ENCODE data around the gene SLC36A1.

Gene SLC36A1

GRCh38 chr5:151480384-151481293 is 33.2 kb downstream of the SLC36A1 start:
- no peak overlapping the region for H3K4me3 ChIP-seq (ENCODE audit: low read depth in 1 of 2, low read length in 2 of 2)
- peaks cover 48 to 74% of the 10 kb centered on the region in 2 donors for H3K36me3 ChIP-seq (ENCODE audit: control insufficient read depth in 1 of 2, insufficient read depth in 2 of 2, low read length in 2 of 2)
- no peak overlapping the region for H3K9ac ChIP-seq (ENCODE audit: low read depth in 1 of 2, low read length in 2 of 2)
- H3K27me3 ChIP-seq (ENCODE audit: control insufficient read depth in 1 of 2, insufficient read depth in 2 of 2, low read length in 2 of 2): no peaks in the 10 kb centered on the region
- no peak overlapping the region for H3K27ac ChIP-seq (ENCODE audit: low read depth, low read length)
- no peaks in the 10 kb centered on the region for H3K9me3 ChIP-seq (ENCODE audit: control insufficient read depth in 1 of 2, low read length in 2 of 2)
- H3K4me1 ChIP-seq (ENCODE audit: control insufficient read depth in 1 of 2, insufficient read depth in 2 of 2, low read length in 2 of 2): no peaks in the 10 kb centered on the region

DNA sequence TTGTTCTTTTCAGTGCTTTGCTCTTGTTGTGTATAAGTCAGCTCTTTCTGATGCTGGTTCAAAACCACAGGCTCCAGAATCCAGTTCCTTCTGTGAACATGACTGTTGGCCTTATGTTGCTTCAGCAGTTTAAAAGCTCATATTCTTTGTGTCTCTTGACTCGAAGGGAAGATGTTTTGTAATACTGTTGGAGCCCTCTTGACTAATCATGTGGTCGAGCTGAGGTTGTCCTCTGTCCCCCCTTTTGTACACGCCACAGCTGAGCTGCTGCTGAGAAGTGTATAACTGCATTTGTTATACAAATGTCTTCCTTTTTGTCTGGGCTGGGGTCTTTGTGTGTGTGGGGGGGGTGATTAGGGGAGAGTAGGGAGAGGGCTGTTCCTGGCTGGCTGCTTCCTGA is 35.8 kb downstream of the SLC36A1 start:
- Histone ChIP-seq H3K4me3 (ENCODE audit: low read depth in 1 of 2, low read length in 2 of 2) (no peak overlapping the region), H3K27ac (ENCODE audit: low read depth, low read length) (no peak overlapping the region), H3K4me1 (ENCODE audit: control insufficient read depth in 1 of 2, insufficient read depth in 2 of 2, low read length in 2 of 2) (no peaks in the 10 kb centered on the region), H3K27me3 (ENCODE audit: control insufficient read depth in 1 of 2, insufficient read depth in 2 of 2, low read length in 2 of 2) (no peaks in the 10 kb centered on the region), H3K9me3 (ENCODE audit: control insufficient read depth in 1 of 2, low read length in 2 of 2) (no peaks in the 10 kb centered on the region), H3K9ac (ENCODE audit: low read depth in 1 of 2, low read length in 2 of 2) (no peak overlapping the region), H3K36me3 (ENCODE audit: control insufficient read depth in 1 of 2, insufficient read depth in 2 of 2, low read length in 2 of 2) (peaks cover 49 to 74% of the 10 kb centered on the region in 2 donors)

GRCh38 chr5:151483647-151484046 is 36.2 kb downstream of the SLC36A1 start:
- Histone ChIP-seq H3K27me3 (ENCODE audit: control insufficient read depth in 1 of 2, insufficient read depth in 2 of 2, low read length in 2 of 2) (no peaks in the 10 kb centered on the region), H3K4me3 (ENCODE audit: low read depth in 1 of 2, low read length in 2 of 2) (no peak overlapping the region), H3K9me3 (ENCODE audit: control insufficient read depth in 1 of 2, low read length in 2 of 2) (no peaks in the 10 kb centered on the region), H3K9ac (ENCODE audit: low read depth in 1 of 2, low read length in 2 of 2) (no peak overlapping the region), H3K27ac (ENCODE audit: low read depth, low read length) (no peak overlapping the region), H3K36me3 (ENCODE audit: control insufficient read depth in 1 of 2, insufficient read depth in 2 of 2, low read length in 2 of 2) (peaks cover 47 to 74% of the 10 kb centered on the region in 2 donors), H3K4me1 (ENCODE audit: control insufficient read depth in 1 of 2, insufficient read depth in 2 of 2, low read length in 2 of 2) (no peaks in the 10 kb centered on the region)

- Histone ChIP-seq H3K4me1 (ENCODE audit: control insufficient read depth in 1 of 2, insufficient read depth in 2 of 2, low read length in 2 of 2) (no peaks in the 10 kb centered on the region), H3K9me3 (ENCODE audit: control insufficient read depth in 1 of 2, low read length in 2 of 2) (no peaks in the 10 kb centered on the region), H3K36me3 (ENCODE audit: control insufficient read depth in 1 of 2, insufficient read depth in 2 of 2, low read length in 2 of 2) (peaks cover 48 to 86% of the 10 kb centered on the region in 2 donors), H3K4me3 (ENCODE audit: low read depth in 1 of 2, low read length in 2 of 2) (no peak overlapping the region), H3K27me3 (ENCODE audit: control insufficient read depth in 1 of 2, insufficient read depth in 2 of 2, low read length in 2 of 2) (no peaks in the 10 kb centered on the region), H3K9ac (ENCODE audit: low read depth in 1 of 2, low read length in 2 of 2) (no peak overlapping the region), H3K27ac (ENCODE audit: low read depth, low read length) (no peak overlapping the region)
Measured at GRCh38 chr5:151487544-151487943, 40.1 kb downstream of the SLC36A1 start.

- Histone ChIP-seq H3K9ac (ENCODE audit: low read depth in 1 of 2, low read length in 2 of 2) (no peak overlapping the region), H3K36me3 (ENCODE audit: control insufficient read depth in 1 of 2, insufficient read depth in 2 of 2, low read length in 2 of 2) (peaks cover 36 to 63% of the 10 kb centered on the region in 2 donors), H3K27ac (ENCODE audit: low read depth, low read length) (no peak overlapping the region), H3K9me3 (ENCODE audit: control insufficient read depth in 1 of 2, low read length in 2 of 2) (no peaks in the 10 kb centered on the region), H3K4me3 (ENCODE audit: low read depth in 1 of 2, low read length in 2 of 2) (no peak overlapping the region), H3K4me1 (ENCODE audit: control insufficient read depth in 1 of 2, insufficient read depth in 2 of 2, low read length in 2 of 2) (no peaks in the 10 kb centered on the region), H3K27me3 (ENCODE audit: control insufficient read depth in 1 of 2, insufficient read depth in 2 of 2, low read length in 2 of 2) (no peaks in the 10 kb centered on the region)
Measured at GRCh38 chr5:151490627-151491026, 43.2 kb downstream of the SLC36A1 start.

DNA sequence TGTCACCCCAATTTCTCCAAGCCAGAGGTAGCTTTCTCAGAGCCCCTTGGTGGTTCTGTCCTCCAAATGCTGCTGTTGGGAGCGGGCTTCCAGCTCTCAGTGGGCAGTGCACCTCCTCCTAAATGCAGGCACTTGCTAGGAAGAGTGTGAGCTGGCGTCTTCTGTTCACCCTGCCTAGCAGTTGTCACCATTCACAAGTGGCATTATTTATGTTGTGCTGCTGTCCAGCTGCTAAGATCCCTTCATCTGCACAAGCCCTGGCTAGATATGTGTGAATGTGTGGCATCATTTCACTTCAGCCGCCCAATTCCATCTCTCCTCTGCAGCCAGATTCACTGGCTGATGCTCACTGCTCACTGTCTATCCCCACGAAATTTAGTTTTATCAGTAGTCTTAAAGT is 43.7 kb downstream of the SLC36A1 start:
- Histone ChIP-seq H3K27me3 (ENCODE audit: control insufficient read depth in 1 of 2, insufficient read depth in 2 of 2, low read length in 2 of 2) (no peaks in the 10 kb centered on the region), H3K36me3 (ENCODE audit: control insufficient read depth in 1 of 2, insufficient read depth in 2 of 2, low read length in 2 of 2) (peaks cover 35 to 58% of the 10 kb centered on the region in 2 donors), H3K9me3 (ENCODE audit: control insufficient read depth in 1 of 2, low read length in 2 of 2) (no peaks in the 10 kb centered on the region), H3K4me1 (ENCODE audit: control insufficient read depth in 1 of 2, insufficient read depth in 2 of 2, low read length in 2 of 2) (no peaks in the 10 kb centered on the region), H3K4me3 (ENCODE audit: low read depth in 1 of 2, low read length in 2 of 2) (no peak overlapping the region), H3K27ac (ENCODE audit: low read depth, low read length) (no peak overlapping the region), H3K9ac (ENCODE audit: low read depth in 1 of 2, low read length in 2 of 2) (no peak overlapping the region)

GRCh38 chr5:151492729-151493128 is 45.3 kb downstream of the SLC36A1 start:
- H3K27me3 ChIP-seq (ENCODE audit: control insufficient read depth in 1 of 2, insufficient read depth in 2 of 2, low read length in 2 of 2): no peaks in the 10 kb centered on the region
- no peaks in the 10 kb centered on the region for H3K9me3 ChIP-seq (ENCODE audit: control insufficient read depth in 1 of 2, low read length in 2 of 2)
- no peak overlapping the region for H3K9ac ChIP-seq (ENCODE audit: low read depth in 1 of 2, low read length in 2 of 2)
- peaks cover 23 to 42% of the 10 kb centered on the region in 2 donors for H3K36me3 ChIP-seq (ENCODE audit: control insufficient read depth in 1 of 2, insufficient read depth in 2 of 2, low read length in 2 of 2)
- H3K4me3 ChIP-seq (ENCODE audit: low read depth in 1 of 2, low read length in 2 of 2): no peak overlapping the region
- H3K27ac ChIP-seq (ENCODE audit: low read depth, low read length): no peak overlapping the region
- H3K4me1 ChIP-seq (ENCODE audit: control insufficient read depth in 1 of 2, insufficient read depth in 2 of 2, low read length in 2 of 2): no peaks in the 10 kb centered on the region

- Histone ChIP-seq H3K9ac (ENCODE audit: low read depth in 1 of 2, low read length in 2 of 2) (no peak overlapping the region), H3K27ac (ENCODE audit: low read depth, low read length) (no peak overlapping the region), H3K27me3 (ENCODE audit: control insufficient read depth in 1 of 2, insufficient read depth in 2 of 2, low read length in 2 of 2) (no peaks in the 10 kb centered on the region), H3K4me3 (ENCODE audit: low read depth in 1 of 2, low read length in 2 of 2) (no peak overlapping the region), H3K9me3 (ENCODE audit: control insufficient read depth in 1 of 2, low read length in 2 of 2) (no peaks in the 10 kb centered on the region), H3K36me3 (ENCODE audit: control insufficient read depth in 1 of 2, insufficient read depth in 2 of 2, low read length in 2 of 2) (peaks cover 16 to 33% of the 10 kb centered on the region in 2 donors), H3K4me1 (ENCODE audit: control insufficient read depth in 1 of 2, insufficient read depth in 2 of 2, low read length in 2 of 2) (no peaks in the 10 kb centered on the region)
Measured at GRCh38 chr5:151493665-151494064, 46.3 kb downstream of the SLC36A1 start.

DNA sequence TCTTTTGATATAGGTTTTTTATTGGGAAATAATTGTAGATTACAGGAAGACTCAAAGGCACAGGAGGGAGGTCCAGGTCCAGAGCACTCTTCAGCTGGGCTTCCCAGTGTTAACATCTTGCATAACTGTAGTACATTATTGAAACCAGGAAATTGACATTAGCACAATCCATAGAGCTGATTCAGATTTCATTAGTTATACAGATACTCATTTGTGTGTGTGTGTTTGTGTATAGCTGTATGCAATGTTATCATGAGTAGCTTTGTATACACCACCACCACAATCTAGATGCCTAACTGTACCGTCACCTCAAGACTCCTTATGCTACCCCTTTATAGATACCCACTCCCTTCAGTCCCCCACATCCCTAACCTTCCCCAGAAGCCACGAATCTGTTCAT is 47.9 kb downstream of the SLC36A1 start:
- peaks cover 2 to 19% of the 10 kb centered on the region in 2 donors for H3K36me3 ChIP-seq (ENCODE audit: control insufficient read depth in 1 of 2, insufficient read depth in 2 of 2, low read length in 2 of 2)
- H3K9ac ChIP-seq (ENCODE audit: low read depth in 1 of 2, low read length in 2 of 2): no peak overlapping the region
- H3K27me3 ChIP-seq (ENCODE audit: control insufficient read depth in 1 of 2, insufficient read depth in 2 of 2, low read length in 2 of 2): no peaks in the 10 kb centered on the region
- no peaks in the 10 kb centered on the region for H3K9me3 ChIP-seq (ENCODE audit: control insufficient read depth in 1 of 2, low read length in 2 of 2)
- no peak overlapping the region for H3K4me3 ChIP-seq (ENCODE audit: low read depth in 1 of 2, low read length in 2 of 2)
- no peak overlapping the region for H3K27ac ChIP-seq (ENCODE audit: low read depth, low read length)
- no peaks in the 10 kb centered on the region for H3K4me1 ChIP-seq (ENCODE audit: control insufficient read depth in 1 of 2, insufficient read depth in 2 of 2, low read length in 2 of 2)

DNA sequence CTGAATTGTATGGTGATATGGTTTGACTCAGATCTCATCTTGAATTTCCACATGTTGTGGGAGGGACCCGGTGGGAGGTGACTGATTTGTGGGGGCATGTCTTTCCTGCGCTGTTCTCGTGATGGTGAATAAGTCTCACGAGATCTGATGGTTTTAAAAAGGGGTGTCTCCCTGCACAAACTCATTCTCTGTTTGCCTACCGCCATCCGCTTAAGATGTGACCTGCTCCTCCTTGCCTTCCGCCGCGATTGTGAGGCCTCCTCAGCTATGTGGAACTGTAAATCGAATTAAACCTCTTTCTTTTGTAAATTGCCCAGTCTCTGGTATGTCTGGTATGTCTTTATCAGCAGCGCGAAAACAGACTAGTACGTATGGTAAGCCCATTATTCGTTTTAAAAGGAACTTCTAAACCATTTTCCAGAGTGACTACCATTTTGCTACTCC is 48.7 kb downstream of the SLC36A1 start:
- H3K4me3 ChIP-seq (ENCODE audit: low read depth in 1 of 2, low read length in 2 of 2): no peak overlapping the region
- no peaks in the 10 kb centered on the region for H3K27me3 ChIP-seq (ENCODE audit: control insufficient read depth in 1 of 2, insufficient read depth in 2 of 2, low read length in 2 of 2)
- H3K4me1 ChIP-seq (ENCODE audit: control insufficient read depth in 1 of 2, insufficient read depth in 2 of 2, low read length in 2 of 2): no peaks in the 10 kb centered on the region
- H3K27ac ChIP-seq (ENCODE audit: low read depth, low read length): no peak overlapping the region
- H3K9me3 ChIP-seq (ENCODE audit: control insufficient read depth in 1 of 2, low read length in 2 of 2): no peaks in the 10 kb centered on the region
- H3K36me3 ChIP-seq (ENCODE audit: control insufficient read depth in 1 of 2, insufficient read depth in 2 of 2, low read length in 2 of 2): peaks cover 0 to 12% of the 10 kb centered on the region in 2 donors
- H3K9ac ChIP-seq (ENCODE audit: low read depth in 1 of 2, low read length in 2 of 2): no peak overlapping the region
